Uterus (tissue), 4 donors: ENCODE results near the gene JMJD4. TPM values are rescaled to one million over a fixed set of nuclear protein-coding genes. Genes with fewer than 3 reads are reported as not detected.

ENCODE experiments used
- DNase-seq, 2 donors: peaks; one replicate each; pipeline ENCODE4 v3.0.0-alpha.2; 2019 to 2020
- H3K27ac ChIP-seq, 2 donors: fragments of 200-600 bp; sonication (generic); 1 replicate in 1 of 2; 2 replicates in 1 of 2; pipeline ENCODE4 v1.5.1; 2016 to 2018
- H3K27me3 ChIP-seq, 2 donors: fragments of 200-600 bp; sonication (generic); one replicate each; pipeline ENCODE4 v1.5.1; 2018 to 2019; ENCODE audit warnings: control low read depth in 1 of 2
- H3K36me3 ChIP-seq, 2 donors: fragments of 200-600 bp; sonication (generic); one replicate each; pipeline ENCODE4 v1.5.1; 2019; ENCODE audit warnings: control low read depth in 1 of 2
- H3K4me1 ChIP-seq, 2 donors: fragments of 200-600 bp; sonication (generic); one replicate each; pipeline ENCODE4 v1.5.1; 2018 to 2019; ENCODE audit warnings: control low read depth in 1 of 2
- H3K4me3 ChIP-seq, 2 donors: fragments of 200-600 bp; sonication (generic); 1 replicate in 1 of 2; 2 replicates in 1 of 2; pipeline ENCODE4 v1.5.1; 2018 to 2019; ENCODE audit warnings: mild to moderate bottlenecking in 1 of 2
- H3K9me3 ChIP-seq, 2 donors: fragments of 200-600 bp; sonication (generic); one replicate each; pipeline ENCODE4 v1.5.1; 2019; ENCODE audit warnings: control low read depth in 1 of 2
- POLR2A ChIP-seq, 2 donors: fragments of 450-650 bp; IDR thresholded peaks; one replicate each; pipeline ENCODE4 v1.6.1; 2016; ENCODE audit warnings: antibody characterized with exemption in 2 of 2, mild to moderate bottlenecking in 1 of 2, moderate library complexity in 1 of 2
- intact Hi-C: fragments of 100-400 bp; cut with DNase I; formaldehyde crosslinking; loops from one replicate; pipeline ENCODE4 v1.15.1; 2023; ENCODE audit warnings: low total_unique reads
- total RNA-seq, 4 donors: library from RNA; depleted of rRNA in 3 of 4; stranded (reverse); fragments of >200 nt in 3 of 4; gene quantifications; one replicate each; pipeline versions ENCODE4 v1.1.0 to v1.2.4, GENCODE V29; 2014 to 2023
- TF ChIP-seq, protein P1 (sequence below), 4 experiments: fragments of 200-600 bp in 2 of 4; fragments of 450-650 bp in 2 of 4; sonication (generic) in 2 of 4; IDR thresholded peaks; one replicate each; pipeline ENCODE4 v1.5.1; 2016 to 2019; ENCODE audit warnings: antibody characterized with exemption in 4 of 4, mild to moderate bottlenecking in 2 of 4, moderate library complexity in 1 of 4
- donor health status: DM: yes; HTN: yes; CAD: no.

JMJD4 gene
- total RNA-seq, 4 donors from 2014 or later = 5.0 to 29.6 (median 15.7) TPM

DNA sequence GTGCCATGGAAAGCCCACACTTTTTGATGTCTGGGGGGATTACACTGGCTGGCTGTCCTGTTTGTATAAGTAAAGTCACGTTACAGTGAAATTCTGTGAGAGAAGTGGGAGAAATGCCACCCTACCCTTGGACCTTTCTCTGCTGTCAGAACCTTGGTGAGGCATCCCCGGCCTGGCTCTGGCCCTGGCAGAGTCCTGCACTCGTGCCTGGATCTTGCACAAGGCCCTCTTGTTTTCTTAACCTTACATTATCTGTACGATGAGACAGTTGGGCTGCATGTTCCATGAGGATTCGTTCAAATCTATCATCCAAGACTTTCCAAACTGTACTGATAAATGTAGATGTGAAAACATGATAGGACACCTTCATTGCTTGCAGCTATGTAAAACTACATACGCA is 11.6 kb upstream of the JMJD4 start:
- H3K36me3 ChIP-seq = no peaks in the 10 kb centered on the region
- H3K27ac ChIP-seq = peak overlapping the region; percentile 91 to 95
- no peak for TF ChIP-seq POLR2A (IDR thresholded peaks at IDR 0.05)
- TF ChIP-seq, protein P1, sequence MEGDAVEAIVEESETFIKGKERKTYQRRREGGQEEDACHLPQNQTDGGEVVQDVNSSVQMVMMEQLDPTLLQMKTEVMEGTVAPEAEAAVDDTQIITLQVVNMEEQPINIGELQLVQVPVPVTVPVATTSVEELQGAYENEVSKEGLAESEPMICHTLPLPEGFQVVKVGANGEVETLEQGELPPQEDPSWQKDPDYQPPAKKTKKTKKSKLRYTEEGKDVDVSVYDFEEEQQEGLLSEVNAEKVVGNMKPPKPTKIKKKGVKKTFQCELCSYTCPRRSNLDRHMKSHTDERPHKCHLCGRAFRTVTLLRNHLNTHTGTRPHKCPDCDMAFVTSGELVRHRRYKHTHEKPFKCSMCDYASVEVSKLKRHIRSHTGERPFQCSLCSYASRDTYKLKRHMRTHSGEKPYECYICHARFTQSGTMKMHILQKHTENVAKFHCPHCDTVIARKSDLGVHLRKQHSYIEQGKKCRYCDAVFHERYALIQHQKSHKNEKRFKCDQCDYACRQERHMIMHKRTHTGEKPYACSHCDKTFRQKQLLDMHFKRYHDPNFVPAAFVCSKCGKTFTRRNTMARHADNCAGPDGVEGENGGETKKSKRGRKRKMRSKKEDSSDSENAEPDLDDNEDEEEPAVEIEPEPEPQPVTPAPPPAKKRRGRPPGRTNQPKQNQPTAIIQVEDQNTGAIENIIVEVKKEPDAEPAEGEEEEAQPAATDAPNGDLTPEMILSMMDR (IDR thresholded peaks at IDR 0.05) = no peak
- intact Hi-C loops = no loop called here
- no peaks in the 10 kb centered on the region for H3K9me3 ChIP-seq
- peaks cover 22 to 29% of the 10 kb centered on the region in 2 donors for H3K4me1 ChIP-seq
- H3K27me3 ChIP-seq = no peaks in the 10 kb centered on the region
- no peak for DNase-seq
- no peak overlapping the region for H3K4me3 ChIP-seq

DNA sequence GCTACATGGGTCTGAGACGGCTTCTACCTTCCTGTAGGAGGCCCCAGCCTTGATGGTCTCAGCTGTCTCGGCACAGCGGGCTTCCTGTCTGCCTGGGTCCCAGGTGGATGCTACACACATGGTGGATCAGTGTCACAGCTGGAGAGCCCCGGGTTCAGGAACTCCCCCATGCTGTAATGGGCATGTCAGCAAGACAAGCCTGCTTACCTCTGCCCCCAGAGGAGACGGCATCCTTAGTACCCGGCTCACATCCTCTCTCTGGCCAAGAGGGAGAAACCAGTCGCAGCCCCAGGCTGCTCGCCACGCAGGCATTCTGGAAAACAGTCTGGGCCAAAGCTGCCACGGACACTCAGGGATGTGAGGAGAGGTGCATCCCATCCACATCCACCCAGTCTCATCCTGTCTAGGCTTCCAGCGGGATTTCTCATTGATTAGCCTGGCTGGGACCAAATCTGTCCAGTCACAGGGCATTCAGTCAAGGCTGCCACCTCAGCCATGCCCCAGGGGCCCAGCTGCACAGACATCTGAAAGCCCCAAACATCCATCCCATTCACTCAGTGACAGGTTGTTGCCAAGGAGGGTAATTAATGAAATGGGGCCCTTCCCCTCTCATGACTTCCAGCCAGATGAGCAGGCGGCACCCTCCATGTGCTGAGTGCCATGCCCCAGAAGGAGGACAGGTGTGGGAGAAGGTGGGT is 10.6 kb upstream of the JMJD4 start:
- DNase-seq = no peak
- intact Hi-C loops = no loop called here
- TF ChIP-seq, protein P1 (IDR thresholded peaks at IDR 0.05) = no peak
- no peak for TF ChIP-seq POLR2A (IDR thresholded peaks at IDR 0.05)
- no peaks in the 10 kb centered on the region for H3K9me3 ChIP-seq
- H3K4me1 ChIP-seq = peaks cover 22 to 29% of the 10 kb centered on the region in 2 donors
- H3K36me3 ChIP-seq = no peaks in the 10 kb centered on the region
- H3K27me3 ChIP-seq = no peaks in the 10 kb centered on the region
- H3K4me3 ChIP-seq = no peak overlapping the region
- peak overlapping the region; percentile 91 to 95 for H3K27ac ChIP-seq

DNA sequence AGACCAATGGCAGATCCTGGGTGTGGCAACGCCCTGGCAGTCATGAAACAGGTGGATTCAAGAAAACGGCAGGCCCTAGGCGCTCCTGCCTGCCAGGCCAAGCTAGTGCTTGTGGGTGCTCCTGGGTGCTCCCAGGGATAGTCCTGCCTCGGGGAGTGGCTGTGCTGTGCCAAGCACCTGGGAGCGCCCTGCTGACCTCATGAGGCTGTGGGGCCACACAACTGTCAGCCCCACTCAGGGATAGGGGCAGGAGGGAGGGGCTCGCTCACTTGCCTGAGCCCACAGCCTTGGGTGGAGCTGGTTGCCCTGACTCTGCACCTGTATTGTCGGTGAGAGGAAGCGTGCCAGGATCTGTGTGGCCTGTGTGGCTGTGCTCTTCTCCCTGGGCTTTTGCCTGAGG is 9.6 kb upstream of the JMJD4 start:
- Histone ChIP-seq H3K9me3 (no peaks in the 10 kb centered on the region), H3K27ac (peak overlapping the region in 1 of 2 donors; percentile 91), H3K36me3 (no peaks in the 10 kb centered on the region), H3K4me3 (no peak overlapping the region), H3K27me3 (no peaks in the 10 kb centered on the region), H3K4me1 (peaks cover 22 to 29% of the 10 kb centered on the region in 2 donors)
- intact Hi-C loops = no loop called here
- no peak for DNase-seq
- TF ChIP-seq, protein P1 (IDR thresholded peaks at IDR 0.05) = no peak
- TF ChIP-seq POLR2A (IDR thresholded peaks at IDR 0.05) = no peak

DNA sequence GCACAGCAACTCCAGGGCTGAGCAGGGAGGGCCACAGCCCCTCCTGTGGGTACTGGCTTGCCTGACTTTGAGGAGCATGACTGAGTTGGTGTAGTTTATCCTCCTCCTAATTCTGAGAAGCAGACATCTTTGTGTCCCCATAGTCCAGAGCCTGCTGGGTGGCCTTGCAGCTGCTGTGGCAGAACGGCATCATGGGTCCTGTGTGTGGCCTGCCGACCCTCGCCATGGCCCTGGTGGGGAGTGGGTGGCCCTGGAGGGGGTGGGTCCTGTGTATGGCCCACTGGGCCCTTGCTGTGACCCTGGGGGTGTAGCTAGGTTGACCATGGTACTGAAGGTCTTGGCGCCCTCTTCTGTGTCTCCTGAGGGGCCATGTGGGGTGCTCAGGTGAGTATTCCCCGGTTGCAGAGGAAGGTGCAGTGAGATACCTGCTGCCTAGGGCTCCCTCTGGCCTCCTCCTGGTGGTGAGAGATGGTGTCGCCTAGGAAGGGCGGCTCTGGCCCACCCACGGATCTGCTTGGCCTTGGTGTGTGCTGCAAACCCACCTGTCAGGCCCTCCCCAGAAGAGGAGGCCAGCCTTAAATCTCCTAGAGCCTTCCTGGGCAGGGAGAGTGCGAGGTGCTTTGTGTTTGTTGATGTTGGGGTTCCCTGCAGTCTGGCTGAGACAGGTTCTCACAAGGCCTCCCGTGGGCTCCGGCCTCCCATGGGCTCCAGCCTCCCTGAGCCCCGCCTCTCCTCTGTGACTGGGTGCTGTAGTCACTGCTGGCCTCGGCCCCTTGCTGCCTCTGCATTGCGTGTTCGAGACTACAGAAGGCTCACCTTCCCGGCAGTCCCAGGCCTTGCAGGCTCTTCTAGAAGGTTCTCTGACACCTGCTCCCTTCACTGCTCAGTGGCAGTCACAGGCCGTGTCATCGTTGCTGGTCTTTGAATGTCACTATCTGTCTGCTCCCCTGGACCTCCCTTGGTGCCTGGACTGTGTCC is 7.9 kb upstream of the JMJD4 start:
- TF ChIP-seq POLR2A (IDR thresholded peaks at IDR 0.05) = no peak
- TF ChIP-seq, protein P1 (IDR thresholded peaks at IDR 0.05) = no peak
- peaks cover 18 to 22% of the 10 kb centered on the region in 2 donors for H3K4me1 ChIP-seq
- DNase-seq = no peak
- H3K4me3 ChIP-seq = no peak overlapping the region
- no peaks in the 10 kb centered on the region for H3K36me3 ChIP-seq
- H3K9me3 ChIP-seq = no peaks in the 10 kb centered on the region
- peak overlapping the region in 1 of 2 donors; percentile 19 for H3K27ac ChIP-seq
- intact Hi-C loops = no loop called here
- no peaks in the 10 kb centered on the region for H3K27me3 ChIP-seq
